ENCODE data around the gene SUMF1.

Gene SUMF1

GRCh38 chr3:4398941-4399245 is 68.2 kb downstream of the SUMF1 start:
- Histone ChIP-seq H3F3A (ENCODE audit: insufficient read depth, low read length) (no peaks in the 10 kb centered on the region), H4K20me1 (ENCODE audit: insufficient read depth, low read length) (no peaks in the 10 kb centered on the region), H2AFZ (ENCODE audit: low read length) (no peak overlapping the region), H3K4me2 (ENCODE audit: low read depth, low read length) (no peak overlapping the region), H3K4me3 (ENCODE audit: low read length) (no peak overlapping the region), H3K27ac (ENCODE audit: low read length) (no peak overlapping the region), H3K79me2 (ENCODE audit: low read length) (no peaks in the 10 kb centered on the region), H3K9me3 (replicated peaks; ENCODE audit: insufficient read depth, low read length) (no peaks in the 10 kb centered on the region), H3K36me3 (replicated peaks; ENCODE audit: insufficient read depth, low read length) (no peaks in the 10 kb centered on the region), H3K9ac (ENCODE audit: low read length) (no peak overlapping the region), H3K9me2 (replicated peaks; ENCODE audit: insufficient read depth, low read length) (no peaks in the 10 kb centered on the region), H3K4me1 (ENCODE audit: low read length) (no peaks in the 10 kb centered on the region), H3K27me3 (replicated peaks; ENCODE audit: insufficient read depth, low read length) (no peaks in the 10 kb centered on the region)
- no peak for TF ChIP-seq EZH2phosphoT487 (IDR thresholded peaks at IDR 0.05; ENCODE audit: low read length)
- TF ChIP-seq EZH2 (optimal IDR thresholded peaks at IDR 0.05; ENCODE audit: low read depth, low read length) = no peak
- TF ChIP-seq CTCF (IDR thresholded peaks at IDR 0.05; ENCODE audit: low read length) = no peak
- DNase-seq = no peak

DNA sequence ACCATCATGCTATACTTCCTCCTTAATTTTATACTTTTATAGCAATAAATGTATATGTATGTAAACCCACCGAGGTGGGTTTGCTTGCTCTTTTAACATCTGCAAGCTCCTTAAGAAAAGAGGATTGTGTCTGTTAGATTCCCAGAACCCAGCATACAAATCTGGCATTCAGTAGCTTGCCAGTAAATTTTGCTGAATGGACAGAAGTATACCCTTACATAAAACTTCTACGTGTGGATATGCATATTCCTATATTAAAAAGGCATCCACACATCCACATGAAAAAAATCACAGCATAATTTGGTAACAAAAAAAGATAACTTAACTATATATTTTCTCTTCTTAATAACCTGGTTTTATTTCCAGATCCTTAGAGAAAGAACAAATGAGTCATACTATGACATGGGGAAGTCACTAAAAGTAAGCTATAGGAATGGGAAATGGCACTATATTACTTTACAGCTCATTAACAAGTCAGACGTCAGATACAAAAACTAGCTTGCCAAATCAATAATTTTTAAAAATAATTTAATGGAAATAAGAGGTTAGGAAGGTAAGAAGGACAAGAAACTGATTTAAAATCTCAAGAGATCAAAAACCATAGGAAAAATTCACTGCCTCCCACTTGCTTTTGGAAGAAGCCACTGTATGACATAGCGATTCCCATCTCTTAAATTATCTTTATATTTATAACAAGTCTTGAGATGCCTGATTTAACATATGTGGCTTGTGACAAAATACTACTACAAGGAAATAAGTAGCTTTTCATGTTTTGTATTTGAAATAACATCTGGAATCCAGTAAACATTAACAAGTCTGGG is 68.7 kb downstream of the SUMF1 start:
- Histone ChIP-seq H3K36me3 (replicated peaks; ENCODE audit: insufficient read depth, low read length) (no peaks in the 10 kb centered on the region), H3K9ac (ENCODE audit: low read length) (no peak overlapping the region), H3K4me3 (ENCODE audit: low read length) (no peak overlapping the region), H3K79me2 (ENCODE audit: low read length) (no peaks in the 10 kb centered on the region), H3K4me2 (ENCODE audit: low read depth, low read length) (no peak overlapping the region), H3K4me1 (ENCODE audit: low read length) (no peaks in the 10 kb centered on the region), H3K9me3 (replicated peaks; ENCODE audit: insufficient read depth, low read length) (no peaks in the 10 kb centered on the region), H4K20me1 (ENCODE audit: insufficient read depth, low read length) (no peaks in the 10 kb centered on the region), H3K9me2 (replicated peaks; ENCODE audit: insufficient read depth, low read length) (no peaks in the 10 kb centered on the region), H3K27me3 (replicated peaks; ENCODE audit: insufficient read depth, low read length) (no peaks in the 10 kb centered on the region), H3F3A (ENCODE audit: insufficient read depth, low read length) (no peaks in the 10 kb centered on the region), H3K27ac (ENCODE audit: low read length) (no peak overlapping the region), H2AFZ (ENCODE audit: low read length) (no peak overlapping the region)
- no peak for TF ChIP-seq CTCF (IDR thresholded peaks at IDR 0.05; ENCODE audit: low read length)
- no peak for TF ChIP-seq EZH2 (optimal IDR thresholded peaks at IDR 0.05; ENCODE audit: low read depth, low read length)
- no peak for TF ChIP-seq EZH2phosphoT487 (IDR thresholded peaks at IDR 0.05; ENCODE audit: low read length)
- DNase-seq = no peak

DNA sequence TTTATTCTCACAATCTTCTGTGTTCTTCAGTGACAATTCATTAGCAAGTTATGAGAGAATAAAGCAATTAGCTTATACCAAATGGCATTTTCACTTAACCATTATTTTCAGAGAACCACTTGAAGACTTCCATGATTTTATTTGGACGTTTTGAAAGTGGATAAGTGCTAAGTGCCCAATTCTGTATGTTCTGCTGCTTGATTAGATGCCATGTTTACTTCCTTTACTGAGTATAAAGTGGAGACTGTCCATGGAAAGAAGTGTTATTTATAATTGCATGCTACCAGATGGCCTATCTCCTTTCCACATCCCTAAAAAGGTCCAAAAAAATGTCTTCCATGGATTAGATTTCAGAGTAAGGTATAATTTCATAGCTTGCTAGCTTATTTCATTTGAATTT is 69.6 kb downstream of the SUMF1 start:
- Histone ChIP-seq H3K9me3 (replicated peaks; ENCODE audit: insufficient read depth, low read length) (no peaks in the 10 kb centered on the region), H4K20me1 (ENCODE audit: insufficient read depth, low read length) (no peaks in the 10 kb centered on the region), H3K27ac (ENCODE audit: low read length) (no peak overlapping the region), H3K9ac (ENCODE audit: low read length) (no peak overlapping the region), H3K4me3 (ENCODE audit: low read length) (no peak overlapping the region), H3K36me3 (replicated peaks; ENCODE audit: insufficient read depth, low read length) (no peaks in the 10 kb centered on the region), H3K27me3 (replicated peaks; ENCODE audit: insufficient read depth, low read length) (no peaks in the 10 kb centered on the region), H3F3A (ENCODE audit: insufficient read depth, low read length) (no peaks in the 10 kb centered on the region), H3K4me1 (ENCODE audit: low read length) (no peaks in the 10 kb centered on the region), H3K4me2 (ENCODE audit: low read depth, low read length) (no peak overlapping the region), H2AFZ (ENCODE audit: low read length) (no peak overlapping the region), H3K79me2 (ENCODE audit: low read length) (no peaks in the 10 kb centered on the region), H3K9me2 (replicated peaks; ENCODE audit: insufficient read depth, low read length) (no peaks in the 10 kb centered on the region)
- no peak for TF ChIP-seq EZH2phosphoT487 (IDR thresholded peaks at IDR 0.05; ENCODE audit: low read length)
- TF ChIP-seq EZH2 (optimal IDR thresholded peaks at IDR 0.05; ENCODE audit: low read depth, low read length) = no peak
- TF ChIP-seq CTCF (IDR thresholded peaks at IDR 0.05; ENCODE audit: low read length) = no peak
- no peak for DNase-seq
